KOPT-K1 (cell line): ENCODE results near the gene MYO6.
"Not testable (repeated sequence)": the region's sequence is repeated elsewhere in the genome, so short reads cannot be mapped to it uniquely, and the experiment has no call there.

ENCODE experiments used
- H3K27ac ChIP-seq: fragments of 200-600 bp; sonication (generic); 2 replicates; pipeline ENCODE4 v1.5.1; 2016; ENCODE audit warnings: antibody characterized with exemption, mild to moderate bottlenecking, low read depth, low read length; ENCODE audit not compliant: poor library complexity, severe bottlenecking
- H3K36me3 ChIP-seq: fragments of 200-600 bp; sonication (generic); 2 replicates; pipeline ENCODE4 v1.5.1; 2017; ENCODE audit warnings: antibody characterized with exemption, mild to moderate bottlenecking, low read length, moderate library complexity; ENCODE audit not compliant: insufficient read depth
- H3K9me3 ChIP-seq: fragments of 200-600 bp; sonication (generic); 2 replicates; pipeline ENCODE4 v1.5.1; 2017; ENCODE audit warnings: antibody characterized with exemption, low read length, mild to moderate bottlenecking; ENCODE audit not compliant: insufficient read depth, poor library complexity, severe bottlenecking

Gene MYO6

DNA sequence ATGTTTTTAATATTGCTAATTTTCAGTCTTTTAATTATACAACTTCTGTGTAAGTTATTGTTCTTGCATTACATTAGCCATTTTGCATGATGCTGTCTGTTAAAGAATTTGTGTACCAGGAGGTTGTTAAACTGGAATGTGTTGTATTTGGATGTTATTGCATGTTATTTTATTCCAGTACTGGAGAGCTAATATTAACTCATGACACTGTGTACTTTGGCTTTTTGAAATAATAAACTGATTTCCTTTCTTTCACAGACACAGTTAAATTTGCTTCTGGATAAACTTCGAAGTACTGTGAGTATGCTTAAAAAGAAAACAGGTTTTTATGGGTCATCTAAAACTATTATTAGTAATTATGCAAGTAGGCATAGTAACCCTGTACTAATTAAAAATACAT lies 121.3 kb downstream of the MYO6 start:
- Histone ChIP-seq H3K9me3 (no peaks in the 10 kb centered on the region), H3K27ac (no peak overlapping the region), H3K36me3 (no peaks in the 10 kb centered on the region)

DNA sequence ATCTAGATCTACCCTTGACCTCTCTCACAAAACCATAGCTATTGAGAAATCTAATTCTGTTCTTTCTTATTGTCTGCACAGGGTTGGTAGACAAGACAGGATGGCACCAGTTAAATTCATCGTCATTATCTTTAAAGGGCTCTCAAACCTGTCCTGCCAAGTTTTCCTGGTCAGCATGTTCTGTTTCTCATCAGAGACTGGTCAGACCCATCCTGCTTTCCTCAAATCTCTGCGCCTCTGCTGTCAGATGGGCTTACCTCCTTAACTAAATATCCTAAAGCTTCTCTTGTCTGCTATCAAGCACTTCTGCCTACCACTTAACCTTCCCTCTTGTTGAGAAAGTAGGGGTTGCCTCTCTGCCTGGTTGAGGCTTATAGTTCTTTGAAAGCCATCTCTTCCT lies 125.2 kb downstream of the MYO6 start:
- H3K27ac ChIP-seq, result no peak overlapping the region
- no peaks in the 10 kb centered on the region for H3K9me3 ChIP-seq
- H3K36me3 ChIP-seq, result no peaks in the 10 kb centered on the region

- Histone ChIP-seq H3K27ac (no peak overlapping the region), H3K9me3 (no peaks in the 10 kb centered on the region), H3K36me3 (no peaks in the 10 kb centered on the region)
Measured at GRCh38 chr6:75876152-75876551, 127.1 kb downstream of the MYO6 start.

- Histone ChIP-seq H3K9me3 (no peaks in the 10 kb centered on the region), H3K27ac (no peak overlapping the region), H3K36me3 (no peaks in the 10 kb centered on the region)
Measured at GRCh38 chr6:75880305-75880704, 131.3 kb downstream of the MYO6 start.

- Histone ChIP-seq H3K36me3 (no peaks in the 10 kb centered on the region), H3K27ac (no peak overlapping the region), H3K9me3 (no peaks in the 10 kb centered on the region)
Measured at GRCh38 chr6:75882734-75883133, 133.7 kb downstream of the MYO6 start.

- H3K9me3 ChIP-seq, result no peaks in the 10 kb centered on the region
- no peaks in the 10 kb centered on the region for H3K36me3 ChIP-seq
- H3K27ac ChIP-seq, result no peak overlapping the region
Measured at GRCh38 chr6:75884822-75885221, 135.8 kb downstream of the MYO6 start.

GRCh38 chr6:75892384-75892783 lies 143.3 kb downstream of the MYO6 start:
- no peak overlapping the region for H3K27ac ChIP-seq
- no peaks in the 10 kb centered on the region for H3K9me3 ChIP-seq
- H3K36me3 ChIP-seq, result no peaks in the 10 kb centered on the region

GRCh38 chr6:75893058-75893775 lies 144.2 kb downstream of the MYO6 start:
- Histone ChIP-seq H3K36me3 (no peaks in the 10 kb centered on the region), H3K9me3 (no peaks in the 10 kb centered on the region), H3K27ac (no peak overlapping the region)

- Histone ChIP-seq H3K27ac (no peak overlapping the region), H3K9me3 (no peaks in the 10 kb centered on the region), H3K36me3 (no peaks in the 10 kb centered on the region)
Measured at GRCh38 chr6:75893776-75894152, 144.7 kb downstream of the MYO6 start.

DNA sequence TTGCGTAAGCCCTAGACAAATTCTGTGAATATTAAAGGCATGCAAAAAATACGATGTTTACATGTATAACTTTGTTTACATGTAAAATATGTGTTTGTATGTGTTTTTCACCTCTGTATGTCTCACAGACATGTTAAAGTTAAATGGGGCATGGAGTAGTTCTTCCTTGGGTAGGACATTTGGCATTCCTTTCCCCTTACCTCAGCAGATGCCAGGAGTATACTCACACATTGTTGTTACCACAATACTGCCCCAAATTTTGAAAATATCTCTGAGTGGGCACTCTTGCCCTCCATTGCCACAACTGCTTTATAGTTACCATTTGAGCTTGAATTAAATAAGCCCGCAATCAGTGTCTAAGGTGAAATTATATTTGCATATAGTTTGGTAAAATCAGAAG lies 147.5 kb downstream of the MYO6 start:
- Histone ChIP-seq H3K27ac (no peak overlapping the region), H3K36me3 (no peaks in the 10 kb centered on the region), H3K9me3 (no peaks in the 10 kb centered on the region)

- not testable (repeated sequence) for H3K36me3 ChIP-seq, H3K9me3 ChIP-seq, H3K27ac ChIP-seq
Measured at GRCh38 chr6:75900216-75900615, 151.2 kb downstream of the MYO6 start.

- not testable (repeated sequence) for H3K27ac ChIP-seq, H3K36me3 ChIP-seq, H3K9me3 ChIP-seq
Measured at GRCh38 chr6:75905129-75905528, 156.1 kb downstream of the MYO6 start.

- H3K36me3 ChIP-seq, result no peaks in the 10 kb centered on the region
- H3K9me3 ChIP-seq, result no peaks in the 10 kb centered on the region
- no peak overlapping the region for H3K27ac ChIP-seq
Measured at GRCh38 chr6:75906871-75907270, 157.8 kb downstream of the MYO6 start.

GRCh38 chr6:75907444-75907843 lies 158.4 kb downstream of the MYO6 start:
- H3K36me3 ChIP-seq, result no peaks in the 10 kb centered on the region
- H3K27ac ChIP-seq, result no peak overlapping the region
- H3K9me3 ChIP-seq, result no peaks in the 10 kb centered on the region

- H3K9me3 ChIP-seq, result no peaks in the 10 kb centered on the region
- no peak overlapping the region for H3K27ac ChIP-seq
- H3K36me3 ChIP-seq, result no peaks in the 10 kb centered on the region
Measured at GRCh38 chr6:75913040-75913439, 164.0 kb downstream of the MYO6 start.

- Histone ChIP-seq H3K27ac (no peak overlapping the region), H3K36me3 (no peaks in the 10 kb centered on the region), H3K9me3 (no peaks in the 10 kb centered on the region)
Measured at GRCh38 chr6:75922226-75922625, 173.2 kb downstream of the MYO6 start.
